GM18526 (cell line): ENCODE data around the gene NEK5.

ENCODE experiments used
- POLR2A ChIP-seq: IDR thresholded peaks from 3 replicates; pipeline ENCODE4 v1.6.1; 2011; ENCODE audit not compliant: insufficient read length; ENCODE audit errors: extremely low read depth

NEK5 gene

GRCh38 chr13:52096062-52096461 lies 32.8 kb downstream of the NEK5 start:
- TF ChIP-seq POLR2A: no peak

- no peak for TF ChIP-seq POLR2A
Measured at GRCh38 chr13:52092087-52092486, 36.8 kb downstream of the NEK5 start.

GRCh38 chr13:52091473-52091872 lies 37.4 kb downstream of the NEK5 start:
- no peak for TF ChIP-seq POLR2A

- no peak for TF ChIP-seq POLR2A
Measured at GRCh38 chr13:52085421-52085820, 43.5 kb downstream of the NEK5 start.

- TF ChIP-seq POLR2A: no peak
Measured at GRCh38 chr13:52082601-52083000, 46.3 kb downstream of the NEK5 start.

- no peak for TF ChIP-seq POLR2A
Measured at GRCh38 chr13:52070929-52071523, 57.8 kb downstream of the NEK5 start.

- TF ChIP-seq POLR2A: no peak
Measured at GRCh38 chr13:52067237-52067636, 61.6 kb downstream of the NEK5 start.

- TF ChIP-seq POLR2A: no peak
Measured at GRCh38 chr13:52061587-52061986, 67.3 kb downstream of the NEK5 start.

GRCh38 chr13:52053460-52053859 lies 75.4 kb downstream of the NEK5 start:
- TF ChIP-seq POLR2A: no peak

GRCh38 chr13:52051400-52051799 lies 77.5 kb downstream of the NEK5 start:
- no peak for TF ChIP-seq POLR2A

GRCh38 chr13:52048516-52048915 lies 80.4 kb downstream of the NEK5 start:
- no peak for TF ChIP-seq POLR2A

GRCh38 chr13:52047463-52047862 lies 81.4 kb downstream of the NEK5 start:
- no peak for TF ChIP-seq POLR2A

- no peak for TF ChIP-seq POLR2A
Measured at GRCh38 chr13:52043675-52044074, 85.2 kb downstream of the NEK5 start.

GRCh38 chr13:52036037-52036436 lies 92.8 kb downstream of the NEK5 start:
- no peak for TF ChIP-seq POLR2A

- TF ChIP-seq POLR2A: no peak
Measured at GRCh38 chr13:52034616-52035226, 94.2 kb downstream of the NEK5 start.

- no peak for TF ChIP-seq POLR2A
Measured at GRCh38 chr13:52033039-52033438, 95.8 kb downstream of the NEK5 start.

- no peak for TF ChIP-seq POLR2A
Measured at GRCh38 chr13:52029569-52029968, 99.3 kb downstream of the NEK5 start.
